Calu3 (cell line): ENCODE measurements around the gene CFLAR. TPM values are rescaled to one million over a fixed set of nuclear protein-coding genes. Genes with fewer than 3 reads are reported as not detected.

ENCODE experiments used
- BruUV-seq: library from RNA; stranded (reverse); fragments of 400-500 nt; replicated peaks from 2 replicates; lab custom pipeline; 2021; lab: Mats Ljungman, UMichigan
- CTCF ChIA-PET: fragments of 300-600 bp; sonication (Branson Sonifier 250); formaldehyde crosslinking; loops from one replicate; lab custom pipeline; 2022; ENCODE audit warnings: antibody characterized with exemption; lab: Charles Lee
- DNase-seq: peaks from one replicate; pipeline ENCODE4 v3.0.0; 2022
- H3K27ac Mint-ChIP-seq: one replicate; pipeline ENCODE4 v1.8.0; 2022; ENCODE audit warnings: mixed read lengths; ENCODE audit not compliant: unreplicated experiment
- H3K27me3 Mint-ChIP-seq: one replicate; pipeline ENCODE4 v1.8.0; 2022; ENCODE audit warnings: mixed read lengths; ENCODE audit not compliant: unreplicated experiment
- H3K36me3 Mint-ChIP-seq: one replicate; pipeline ENCODE4 v1.8.0; 2022; ENCODE audit warnings: mild to moderate bottlenecking, moderate library complexity, mixed read lengths; ENCODE audit not compliant: insufficient read depth, unreplicated experiment
- H3K4me1 Mint-ChIP-seq: one replicate; pipeline ENCODE4 v1.8.0; 2022; ENCODE audit warnings: mild to moderate bottlenecking, low read depth, mixed read lengths; ENCODE audit not compliant: unreplicated experiment
- H3K4me3 Mint-ChIP-seq: one replicate; pipeline ENCODE4 v1.8.0; 2022; ENCODE audit warnings: mild to moderate bottlenecking, low read depth, moderate library complexity, mixed read lengths; ENCODE audit not compliant: unreplicated experiment
- H3K9me3 Mint-ChIP-seq: one replicate; pipeline ENCODE4 v1.8.0; 2022; ENCODE audit warnings: low read depth, mixed read lengths; ENCODE audit not compliant: unreplicated experiment
- CTCF ChIP-seq: fragments of 200-600 bp; IDR thresholded peaks from one replicate; pipeline ENCODE4 v1.8.0; 2022; ENCODE audit warnings: antibody characterized with exemption; ENCODE audit not compliant: unreplicated experiment
- intact Hi-C: fragments of 100-400 bp; cut with micrococcal nuclease; formaldehyde crosslinking; loops from one replicate; pipeline ENCODE4 v1.10.0; 2022; ENCODE audit not compliant: unreplicated experiment
- total RNA-seq: library from RNA; stranded (reverse); gene quantifications from 2 replicates; pipeline ENCODE4 v1.2.3, GENCODE V29; 2022

The CFLAR gene
- total RNA-seq, 1 experiment from 2014 or later = 285 TPM

GRCh38 chr2:201220102-201220570, 104.2 kb downstream of the CFLAR start:
- no peak for TF ChIP-seq CTCF
- intact Hi-C loops = no loop called here
- peaks cover 17% of the 10 kb centered on the region for H3K36me3 Mint-ChIP-seq
- no peaks in the 10 kb centered on the region for H3K27me3 Mint-ChIP-seq
- H3K4me3 Mint-ChIP-seq = no peak overlapping the region
- peak overlapping the region; percentile 67 for H3K27ac Mint-ChIP-seq
- peaks cover 22% of the 10 kb centered on the region for H3K4me1 Mint-ChIP-seq
- no TSS peak for BruUV-seq
- DNase-seq = peak; percentile 32
- no peaks in the 10 kb centered on the region for H3K9me3 Mint-ChIP-seq
- CTCF ChIA-PET = interaction anchor here (0.5 to 2.5 kb wide), 6 partner anchors 12 to 262 kb away, joined by 3 to 25 read pairs (median 6); partner anchors contain the start of genes CASP8, STRADB and TRAK2

GRCh38 chr2:201223089-201224073, 107.4 kb downstream of the CFLAR start:
- H3K4me1 Mint-ChIP-seq = peaks cover 30% of the 10 kb centered on the region
- intact Hi-C loops = loop anchor here (1.0 kb wide), 1 partner anchor 31 kb away; no protein-coding TSS in a partner anchor
- peaks cover 15% of the 10 kb centered on the region for H3K36me3 Mint-ChIP-seq
- no peaks in the 10 kb centered on the region for H3K27me3 Mint-ChIP-seq
- CTCF ChIA-PET = interaction anchor here (0.7 kb wide), 1 partner anchor 9 kb away, joined by 3 read pairs; no protein-coding TSS in a partner anchor
- no TSS peak for BruUV-seq
- H3K4me3 Mint-ChIP-seq = no peak overlapping the region
- no peak overlapping the region for H3K27ac Mint-ChIP-seq
- no peaks in the 10 kb centered on the region for H3K9me3 Mint-ChIP-seq
- DNase-seq = no peak
- no peak for TF ChIP-seq CTCF

Other genes starting within 250 kb of the CFLAR start
- 28.0 and 31.5 TPM in 2 replicates for gene PPIL3, start 227.1 kb upstream of the CFLAR start, total RNA-seq
- gene NIF3L1, start 226.8 kb upstream of the CFLAR start, total RNA-seq = 38.4 and 39.7 TPM in 2 replicates
- gene ORC2, start 152.5 kb upstream of the CFLAR start, total RNA-seq = 38.8 and 49.6 TPM in 2 replicates
- gene HYCC2, start 44.5 kb upstream of the CFLAR start, total RNA-seq = 37.5 and 45.6 TPM in 2 replicates
- 133 and 140 TPM in 2 replicates for gene NDUFB3, start 44.2 kb upstream of the CFLAR start, total RNA-seq
- gene CASP10, start 67.0 kb downstream of the CFLAR start, total RNA-seq = 21.4 and 22.5 TPM in 2 replicates
- 67.1 and 87.6 TPM in 2 replicates for gene CASP8, start 144.4 kb downstream of the CFLAR start, total RNA-seq
- gene FLACC1, start 241.2 kb downstream of the CFLAR start, total RNA-seq = 1.2 and 1.4 TPM in 2 replicates